ENCODE results near the gene KRTAP4-16.
"Not testable (repeated sequence)": the region's sequence is repeated elsewhere in the genome, so short reads cannot be mapped to it uniquely, and the experiment has no call there.

The KRTAP4-16 gene

DNA sequence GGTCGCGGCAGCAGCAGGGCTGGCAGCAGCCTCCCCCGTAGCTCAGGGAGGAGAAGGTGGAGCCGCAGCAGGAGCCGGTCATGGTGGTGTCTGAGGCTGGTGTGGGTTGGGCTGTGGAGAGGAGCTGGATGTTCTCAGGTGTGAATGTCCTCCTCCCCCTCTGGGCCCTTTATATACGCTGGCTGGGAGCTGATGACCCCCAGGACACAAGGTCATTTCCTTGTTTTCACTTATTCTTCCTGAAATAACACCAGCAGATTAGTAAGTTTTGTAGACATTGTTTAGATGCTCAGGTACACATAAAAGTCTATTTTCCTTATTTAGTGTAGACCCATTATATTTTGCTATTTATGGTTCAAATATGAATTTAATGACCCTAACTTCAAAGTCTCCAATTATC lies 46.9 kb downstream of the KRTAP4-16 start, which contains the start of gene KRTAP2-2:
KRTAP2-2 (minus strand) TSS at position 101 of the 400 bp plus-strand sequence; CDS start at position 82, 19 bp downstream.
- not testable (repeated sequence) for H3K27me3 ChIP-seq (ENCODE audit: control insufficient read depth, insufficient read depth, low read length); H3K4me3 ChIP-seq (ENCODE audit: low read depth, low read length); H3K9ac ChIP-seq (ENCODE audit: low read length); H3K36me3 ChIP-seq (ENCODE audit: control insufficient read depth, insufficient read depth, low read length); H3K27ac ChIP-seq (ENCODE audit: low read depth, low read length); H3K9me3 ChIP-seq (ENCODE audit: control insufficient read depth, insufficient read depth, low read depth, low read length); H3K4me1 ChIP-seq (ENCODE audit: control insufficient read depth, insufficient read depth, low read length)

GRCh38 chr17:41054556-41054955 lies 47.5 kb downstream of the KRTAP4-16 start:
- H3K9ac ChIP-seq (ENCODE audit: low read length); H3K36me3 ChIP-seq (ENCODE audit: control insufficient read depth, insufficient read depth, low read length); H3K4me3 ChIP-seq (ENCODE audit: low read depth, low read length); H3K27me3 ChIP-seq (ENCODE audit: control insufficient read depth, insufficient read depth, low read length); H3K9me3 ChIP-seq (ENCODE audit: control insufficient read depth, insufficient read depth, low read depth, low read length); H3K27ac ChIP-seq (ENCODE audit: low read depth, low read length); H3K4me1 ChIP-seq (ENCODE audit: control insufficient read depth, insufficient read depth, low read length): not testable (repeated sequence)

- Histone ChIP-seq H3K4me1 (ENCODE audit: control insufficient read depth, insufficient read depth, low read length) (no peaks in the 10 kb centered on the region; the same call in 1 of the 2 replicates), H3K36me3 (ENCODE audit: control insufficient read depth, insufficient read depth, low read length) (no peaks in the 10 kb centered on the region), H3K9ac (ENCODE audit: low read length) (no peak overlapping the region), H3K27ac (ENCODE audit: low read depth, low read length) (no peak overlapping the region), H3K9me3 (ENCODE audit: control insufficient read depth, insufficient read depth, low read depth, low read length) (no peaks in the 10 kb centered on the region; the same call in 1 of the 2 replicates), H3K4me3 (ENCODE audit: low read depth, low read length) (no peak overlapping the region), H3K27me3 (ENCODE audit: control insufficient read depth, insufficient read depth, low read length) (no peaks in the 10 kb centered on the region)
Measured at GRCh38 chr17:41054025-41054424, 48.0 kb downstream of the KRTAP4-16 start.

- no peak overlapping the region for H3K4me3 ChIP-seq (ENCODE audit: low read depth, low read length)
- no peaks in the 10 kb centered on the region for H3K36me3 ChIP-seq (ENCODE audit: control insufficient read depth, insufficient read depth, low read length)
- peaks cover 2% of the 10 kb centered on the region for H3K4me1 ChIP-seq (ENCODE audit: control insufficient read depth, insufficient read depth, low read length)
- no peak overlapping the region for H3K9ac ChIP-seq (ENCODE audit: low read length)
- no peaks in the 10 kb centered on the region; the same call in 1 of the 2 replicates for H3K9me3 ChIP-seq (ENCODE audit: control insufficient read depth, insufficient read depth, low read depth, low read length)
- no peak overlapping the region for H3K27ac ChIP-seq (ENCODE audit: low read depth, low read length)
- no peaks in the 10 kb centered on the region for H3K27me3 ChIP-seq (ENCODE audit: control insufficient read depth, insufficient read depth, low read length)
Measured at GRCh38 chr17:41052566-41052965, 49.4 kb downstream of the KRTAP4-16 start.

Measured in HUES6 (cell line).